GM12864 (cell line): ENCODE results near the gene PATL1.

ENCODE experiments used
- DNase-seq: peaks from one replicate; pipeline ENCODE4 v3.0.0-alpha.2; 2011; ENCODE audit warnings: low read depth
- H3K4me3 ChIP-seq: 2 replicates; pipeline ENCODE4 v1.5.1; 2011; ENCODE audit warnings: mild to moderate bottlenecking, low read depth, low read length, control low read depth
- TF ChIP-seq, protein P1 (sequence below): IDR thresholded peaks from 2 replicates; pipeline ENCODE4 v1.5.1; 2011; ENCODE audit warnings: low read depth, mild to moderate bottlenecking, moderate library complexity, low read length, control low read depth, inconsistent platforms; ENCODE audit errors: missing control alignments

Gene PATL1

GRCh38 chr11:59673291-59673690, 4.5 kb upstream of the PATL1 start:
- DNase-seq = no peak
- H3K4me3 ChIP-seq = no peak overlapping the region
- TF ChIP-seq, protein P1, sequence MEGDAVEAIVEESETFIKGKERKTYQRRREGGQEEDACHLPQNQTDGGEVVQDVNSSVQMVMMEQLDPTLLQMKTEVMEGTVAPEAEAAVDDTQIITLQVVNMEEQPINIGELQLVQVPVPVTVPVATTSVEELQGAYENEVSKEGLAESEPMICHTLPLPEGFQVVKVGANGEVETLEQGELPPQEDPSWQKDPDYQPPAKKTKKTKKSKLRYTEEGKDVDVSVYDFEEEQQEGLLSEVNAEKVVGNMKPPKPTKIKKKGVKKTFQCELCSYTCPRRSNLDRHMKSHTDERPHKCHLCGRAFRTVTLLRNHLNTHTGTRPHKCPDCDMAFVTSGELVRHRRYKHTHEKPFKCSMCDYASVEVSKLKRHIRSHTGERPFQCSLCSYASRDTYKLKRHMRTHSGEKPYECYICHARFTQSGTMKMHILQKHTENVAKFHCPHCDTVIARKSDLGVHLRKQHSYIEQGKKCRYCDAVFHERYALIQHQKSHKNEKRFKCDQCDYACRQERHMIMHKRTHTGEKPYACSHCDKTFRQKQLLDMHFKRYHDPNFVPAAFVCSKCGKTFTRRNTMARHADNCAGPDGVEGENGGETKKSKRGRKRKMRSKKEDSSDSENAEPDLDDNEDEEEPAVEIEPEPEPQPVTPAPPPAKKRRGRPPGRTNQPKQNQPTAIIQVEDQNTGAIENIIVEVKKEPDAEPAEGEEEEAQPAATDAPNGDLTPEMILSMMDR = no peak

GRCh38 chr11:59671471-59671870, 2.6 kb upstream of the PATL1 start:
- no peak overlapping the region for H3K4me3 ChIP-seq
- no peak for DNase-seq
- TF ChIP-seq, protein P1 = no peak

GRCh38 chr11:59669611-59670009, 773 bp upstream of the PATL1 start:
- TF ChIP-seq, protein P1 = no peak
- no peak for DNase-seq
- peak overlapping the region; percentile 53 for H3K4me3 ChIP-seq

- H3K4me3 ChIP-seq = peak overlapping the region; percentile 53
- TF ChIP-seq, protein P1 = peak; percentile 36
- DNase-seq = peak; percentile 31
Measured at GRCh38 chr11:59668188-59668949, 468 bp downstream of the PATL1 start.

- no peak for DNase-seq
- H3K4me3 ChIP-seq = peak overlapping the region; percentile 53
- TF ChIP-seq, protein P1 = no peak
Measured at GRCh38 chr11:59667812-59668187, 1.0 kb downstream of the PATL1 start.

- no peak for DNase-seq
- no peak overlapping the region for H3K4me3 ChIP-seq
- TF ChIP-seq, protein P1 = no peak
Measured at GRCh38 chr11:59666969-59667368, 1.9 kb downstream of the PATL1 start.

DNA sequence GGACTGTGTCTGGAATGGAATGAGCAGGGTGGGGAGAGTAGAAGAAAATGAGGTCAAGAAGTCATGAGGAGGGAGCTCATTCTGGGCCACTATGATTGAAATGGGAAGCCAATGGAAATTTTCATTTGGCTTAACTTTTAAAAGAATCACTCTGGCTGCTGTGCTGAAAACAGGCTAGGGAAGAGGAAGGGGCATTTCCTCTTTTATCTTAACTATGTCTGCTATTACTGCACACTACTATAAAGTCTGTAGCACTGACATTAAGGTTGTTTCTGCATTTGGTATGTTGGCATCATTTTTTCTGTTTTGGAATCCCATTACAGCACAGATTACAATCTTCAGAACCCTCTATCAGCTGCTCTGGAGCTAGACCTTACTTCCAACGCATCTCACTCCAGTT, 8.2 kb downstream of the PATL1 start:
- TF ChIP-seq, protein P1 = no peak
- DNase-seq = no peak
- no peak overlapping the region for H3K4me3 ChIP-seq
